GM12878 (cell line): ENCODE results near the gene ATG5.

ENCODE experiments used
- CTCF ChIP-seq, 3 experiments: IDR thresholded peaks in 2 of 3; conservative IDR thresholded peaks in 1 of 3; 2 replicates each; pipeline ENCODE4 v1.5.1; 2011; ENCODE audit warnings: low read depth in 3 of 3, low read length in 3 of 3, mild to moderate bottlenecking in 3 of 3, control low read depth in 2 of 3, moderate library complexity in 2 of 3, inconsistent platforms in 1 of 3, mixed read lengths in 1 of 3; ENCODE audit not compliant: control insufficient read depth in 2 of 3, insufficient read depth in 1 of 3; ENCODE audit errors: extremely low read depth in 1 of 3
- ETV6 ChIP-seq, 2 experiments: fragments of 450-650 bp in 1 of 2; IDR thresholded peaks in 1 of 2; conservative IDR thresholded peaks in 1 of 2; 2 replicates each; pipeline ENCODE4 v1.6.1; 2014; ENCODE audit warnings: antibody characterized with exemption in 1 of 2, borderline replicate concordance in 1 of 2, low read depth in 1 of 2, mild to moderate bottlenecking in 1 of 2, moderate library complexity in 1 of 2
- EZH2 ChIP-seq: IDR thresholded peaks from 2 replicates; pipeline ENCODE4 v1.6.1; 2012; ENCODE audit warnings: low read depth, mild to moderate bottlenecking, control low read depth, inconsistent platforms, low read length, borderline replicate concordance; ENCODE audit not compliant: control insufficient read depth
- FOXK2 ChIP-seq: fragments of 450-650 bp; IDR thresholded peaks from 2 replicates; pipeline ENCODE4 v1.6.1; 2017; ENCODE audit warnings: mild to moderate bottlenecking, moderate library complexity
- HDAC2 ChIP-seq: fragments of 200-600 bp; sonication (generic); IDR thresholded peaks from 2 replicates; pipeline ENCODE4 v1.6.1; 2017
- MAX ChIP-seq: IDR thresholded peaks from 2 replicates; pipeline ENCODE4 v1.6.1; 2012; ENCODE audit warnings: low read depth, low read length, improper control_type of control experiment
- NFIC ChIP-seq: IDR thresholded peaks from 2 replicates; pipeline ENCODE4 v1.6.1; 2012; ENCODE audit warnings: low read depth, mild to moderate bottlenecking, inconsistent platforms, low read length, moderate library complexity
- NR2C2 ChIP-seq: IDR thresholded peaks from 2 replicates; pipeline ENCODE4 v1.6.1; 2011; ENCODE audit warnings: borderline replicate concordance, low read depth; ENCODE audit not compliant: control insufficient read depth, insufficient read length
- POLR2AphosphoS5 ChIP-seq: IDR thresholded peaks from 2 replicates; pipeline ENCODE4 v1.6.1; 2011; ENCODE audit warnings: mild to moderate bottlenecking, low read length, inconsistent platforms
- RCOR1 ChIP-seq: conservative IDR thresholded peaks from 2 replicates; pipeline ENCODE4 v1.6.1; 2012; ENCODE audit warnings: low read depth, low read length, improper control_type of control experiment
- REST ChIP-seq: IDR thresholded peaks from 2 replicates; pipeline ENCODE4 v1.6.1; 2012; ENCODE audit warnings: mild to moderate bottlenecking, low read depth, low read length
- RFX5 ChIP-seq: IDR thresholded peaks from 2 replicates; pipeline ENCODE4 v1.6.1; 2011; ENCODE audit warnings: low read depth, low read length, improper control_type of control experiment
- SIN3A ChIP-seq: IDR thresholded peaks from 2 replicates; pipeline ENCODE4 v1.6.1; 2012; ENCODE audit warnings: low read depth, low read length, improper control_type of control experiment
- USF1 ChIP-seq: IDR thresholded peaks from 2 replicates; pipeline ENCODE4 v1.6.1; 2011; ENCODE audit warnings: borderline replicate concordance, low read depth, mild to moderate bottlenecking, moderate library complexity, mixed read lengths, low read length; ENCODE audit not compliant: insufficient read depth; ENCODE audit errors: extremely low read length

- TF ChIP-seq NFIC (no peak), ETV6 (conservative IDR thresholded peaks at IDR 0.05 in 1 of 2, IDR thresholded peaks at IDR 0.05 in 1 of 2; ENCODE audit: borderline replicate concordance in 1 of 2, low read depth in 1 of 2) (no peak), FOXK2 (no peak), CTCF (IDR thresholded peaks at IDR 0.05 in 2 of 3, conservative IDR thresholded peaks at IDR 0.05 in 1 of 3; ENCODE audit: control insufficient read depth in 2 of 3, extremely low read depth in 1 of 3, insufficient read depth in 1 of 3, low read depth in 3 of 3, low read length in 3 of 3) (no peak), MAX (no peak), RCOR1 (no peak), NR2C2 (no peak), USF1 (no peak), RFX5 (no peak), REST (no peak), HDAC2 (no peak), SIN3A (no peak), POLR2AphosphoS5 (no peak), EZH2 (no peak)
These were observed 81.0 kb downstream of the ATG5 start for GRCh38 chr6:106244521-106244920.
